Measurements from ENCODE around the gene PTPN22. TPM values are rescaled to one million over a fixed set of nuclear protein-coding genes. Genes with fewer than 3 reads are reported as not detected.

PTPN22 gene
- total RNA-seq (2022) (0.24 and 0.38 TPM in 2 replicates), Bru-seq, nascent RNA (percentile 37 among the genes with signal in this experiment), BruChase-seq, experiment 1, labeled RNA remaining after a 6-hour chase (percentile 37 among the genes with signal in this experiment), BruChase-seq, experiment 2, labeled RNA remaining after a 2-hour chase (percentile 40 among the genes with signal in this experiment)
- long read RNA-seq, partial matches to known transcripts, result 0 of 1 reads
- long read RNA-seq, other reads (novel, unspliced or antisense), result 1 of 1 reads

GRCh38 chr1:113871597-113872113, at the start of gene PTPN22:
Gene PTPN22, minus strand, starts transcription at chr1:113871712.
- no TSS peak for BruUV-seq (replicated peaks)
- Mint-ChIP-seq H3K9me3 (ENCODE audit: low read depth, unreplicated experiment) (no peaks in the 10 kb centered on the region), H3K4me3 (ENCODE audit: low read depth, unreplicated experiment) (no peak within 1 kb of the TSS), H3K27me3 (ENCODE audit: unreplicated experiment) (no peaks in the 10 kb centered on the region), H3K27ac (ENCODE audit: unreplicated experiment) (no peak within 1 kb of the TSS), H3K36me3 (ENCODE audit: insufficient read depth, unreplicated experiment) (no peaks in the 10 kb centered on the region), H3K4me1 (ENCODE audit: low read depth, unreplicated experiment) (peaks cover 17% of the 10 kb centered on the region)
- intact Hi-C loops (cut with micrococcal nuclease; ENCODE audit: unreplicated experiment), result no loop called here
- TF ChIP-seq CTCF (IDR thresholded peaks at IDR 0.05; ENCODE audit: unreplicated experiment), result no peak
- CTCF ChIA-PET, result no interaction called here
- DNase-seq, result no peak

GRCh38 chr1:113918243-113918642, 46.7 kb upstream of the PTPN22 start:
- Mint-ChIP-seq H3K27ac (ENCODE audit: unreplicated experiment) (no peak overlapping the region), H3K27me3 (ENCODE audit: unreplicated experiment) (no peaks in the 10 kb centered on the region), H3K4me1 (ENCODE audit: low read depth, unreplicated experiment) (no peaks in the 10 kb centered on the region), H3K4me3 (ENCODE audit: low read depth, unreplicated experiment) (no peak overlapping the region), H3K9me3 (ENCODE audit: low read depth, unreplicated experiment) (no peaks in the 10 kb centered on the region), H3K36me3 (ENCODE audit: insufficient read depth, unreplicated experiment) (no peaks in the 10 kb centered on the region)
- BruUV-seq (replicated peaks), result no TSS peak
- no peak for TF ChIP-seq CTCF (IDR thresholded peaks at IDR 0.05; ENCODE audit: unreplicated experiment)
- CTCF ChIA-PET, result no interaction called here
- intact Hi-C loops (cut with micrococcal nuclease; ENCODE audit: unreplicated experiment), result no loop called here
- no peak for DNase-seq

GRCh38 chr1:113917400-113918082, 46.0 kb upstream of the PTPN22 start:
- H3K4me3 Mint-ChIP-seq (ENCODE audit: low read depth, unreplicated experiment), result no peak overlapping the region
- intact Hi-C loops (cut with micrococcal nuclease; ENCODE audit: unreplicated experiment), result no loop called here
- no peak for DNase-seq
- H3K36me3 Mint-ChIP-seq (ENCODE audit: insufficient read depth, unreplicated experiment), result no peaks in the 10 kb centered on the region
- CTCF ChIA-PET, result interaction anchor here (0.7 kb wide), 1 partner anchor 9 kb away, joined by 3 read pairs; no protein-coding TSS in a partner anchor
- H3K27me3 Mint-ChIP-seq (ENCODE audit: unreplicated experiment), result no peaks in the 10 kb centered on the region
- H3K4me1 Mint-ChIP-seq (ENCODE audit: low read depth, unreplicated experiment), result no peaks in the 10 kb centered on the region
- no peak overlapping the region for H3K27ac Mint-ChIP-seq (ENCODE audit: unreplicated experiment)
- TF ChIP-seq CTCF (IDR thresholded peaks at IDR 0.05; ENCODE audit: unreplicated experiment), result no peak
- no peaks in the 10 kb centered on the region for H3K9me3 Mint-ChIP-seq (ENCODE audit: low read depth, unreplicated experiment)
- BruUV-seq (replicated peaks), result no TSS peak

- no peak for TF ChIP-seq CTCF (IDR thresholded peaks at IDR 0.05; ENCODE audit: unreplicated experiment)
- CTCF ChIA-PET, result interaction anchor here (0.7 kb wide), 1 partner anchor 726 kb away, joined by 4 read pairs; no protein-coding TSS in a partner anchor
- intact Hi-C loops (cut with micrococcal nuclease; ENCODE audit: unreplicated experiment), result no loop called here
- H3K36me3 Mint-ChIP-seq (ENCODE audit: insufficient read depth, unreplicated experiment), result no peaks in the 10 kb centered on the region
- H3K4me3 Mint-ChIP-seq (ENCODE audit: low read depth, unreplicated experiment), result no peak overlapping the region
- DNase-seq, result no peak
- H3K9me3 Mint-ChIP-seq (ENCODE audit: low read depth, unreplicated experiment), result no peaks in the 10 kb centered on the region
- BruUV-seq (replicated peaks), result no TSS peak
- no peaks in the 10 kb centered on the region for H3K4me1 Mint-ChIP-seq (ENCODE audit: low read depth, unreplicated experiment)
- no peaks in the 10 kb centered on the region for H3K27me3 Mint-ChIP-seq (ENCODE audit: unreplicated experiment)
- no peak overlapping the region for H3K27ac Mint-ChIP-seq (ENCODE audit: unreplicated experiment)
Observed at GRCh38 chr1:113916974-113917373, 45.5 kb upstream of the PTPN22 start.

Data from Calu3 (cell line).